Mesenchymal stem cell (in vitro differentiated cells and primary cell): ENCODE measurements around the gene NFASC.

ENCODE experiments used
- DNase-seq: peaks from one replicate; pipeline ENCODE4 v3.0.0-alpha.2; 2013
- H2AFZ ChIP-seq: one replicate; pipeline ENCODE4 v1.6.1; 2013; ENCODE audit warnings: low read depth, mild to moderate bottlenecking, control low read depth, inconsistent platforms, low read length, moderate library complexity
- H2AK5ac ChIP-seq: 2 replicates; pipeline ENCODE4 v1.6.1; 2013; ENCODE audit warnings: low read length, moderate library complexity, mild to moderate bottlenecking, inconsistent platforms; ENCODE audit not compliant: severe bottlenecking
- H2BK120ac ChIP-seq: one replicate; pipeline ENCODE4 v1.6.1; 2013; ENCODE audit warnings: low read depth, mild to moderate bottlenecking, inconsistent platforms, low read length, moderate library complexity
- H2BK12ac ChIP-seq, 2 experiments: one replicate each; pipeline ENCODE4 v1.6.1; 2013; ENCODE audit warnings: inconsistent platforms in 2 of 2, low read length in 2 of 2, mild to moderate bottlenecking in 2 of 2, moderate library complexity in 2 of 2, control low read depth in 1 of 2
- H2BK15ac ChIP-seq: one replicate; pipeline ENCODE4 v1.6.1; 2013; ENCODE audit warnings: mild to moderate bottlenecking, low read depth, inconsistent platforms; ENCODE audit not compliant: poor library complexity, severe bottlenecking
- H2BK5ac ChIP-seq: 2 replicates; pipeline ENCODE4 v1.6.1; 2013; ENCODE audit warnings: low read depth, mild to moderate bottlenecking, low read length, control low read depth, inconsistent platforms; ENCODE audit not compliant: poor library complexity, severe bottlenecking
- H3K14ac ChIP-seq, 2 experiments: one replicate each; pipeline ENCODE4 v1.6.1; 2013; ENCODE audit warnings: inconsistent platforms in 2 of 2, low read length in 2 of 2, control low read depth in 1 of 2, mild to moderate bottlenecking in 1 of 2, moderate library complexity in 1 of 2
- H3K18ac ChIP-seq, 2 experiments: one replicate each; pipeline ENCODE4 v1.6.1; 2013; ENCODE audit warnings: inconsistent platforms in 2 of 2, low read length in 2 of 2, control low read depth in 1 of 2, low read depth in 1 of 2, mild to moderate bottlenecking in 1 of 2
- H3K23ac ChIP-seq, 2 experiments: one replicate each; pipeline ENCODE4 v1.6.1; 2013; ENCODE audit warnings: inconsistent platforms in 2 of 2, low read length in 2 of 2, mild to moderate bottlenecking in 2 of 2, moderate library complexity in 2 of 2, control low read depth in 1 of 2
- H3K27ac ChIP-seq: 2 replicates; pipeline ENCODE4 v1.5.1; 2013; ENCODE audit warnings: mild to moderate bottlenecking, moderate library complexity, low read length, control low read depth, inconsistent platforms; ENCODE audit not compliant: poor library complexity, severe bottlenecking
- H3K27me3 ChIP-seq, 2 experiments: 2 replicates each; pipeline versions ENCODE4 v1.6.1 to v1.7.0; 2013; ENCODE audit warnings: low read length in 2 of 2, mild to moderate bottlenecking in 2 of 2, moderate library complexity in 2 of 2, control low read depth in 1 of 2, inconsistent platforms in 1 of 2; ENCODE audit not compliant: control insufficient read depth in 1 of 2, insufficient read depth in 1 of 2
- H3K36me3 ChIP-seq, 2 experiments: 2 replicates each; pipeline versions ENCODE4 v1.6.1 to v1.7.0; 2013; ENCODE audit warnings: low read length in 2 of 2, control low read depth in 1 of 2, inconsistent platforms in 1 of 2, low read depth in 1 of 2, mild to moderate bottlenecking in 1 of 2; ENCODE audit not compliant: insufficient read depth in 2 of 2, control insufficient read depth in 1 of 2
- H3K4ac ChIP-seq, 2 experiments: one replicate each; pipeline ENCODE4 v1.6.1; 2013; ENCODE audit warnings: inconsistent platforms in 2 of 2, low read length in 2 of 2, mild to moderate bottlenecking in 2 of 2, moderate library complexity in 2 of 2, control low read depth in 1 of 2, low read depth in 1 of 2
- H3K4me1 ChIP-seq: 2 replicates; pipeline ENCODE4 v1.6.1; 2013; ENCODE audit warnings: low read depth, low read length, control low read depth; ENCODE audit not compliant: control insufficient read depth, insufficient read depth
- H3K4me2 ChIP-seq: 2 replicates; pipeline ENCODE4 v1.6.1; 2013; ENCODE audit warnings: low read length, mild to moderate bottlenecking, inconsistent platforms; ENCODE audit not compliant: poor library complexity, severe bottlenecking
- H3K4me3 ChIP-seq, 2 experiments: 2 replicates each; pipeline versions ENCODE4 v1.5.1 to v1.7.0; 2013; ENCODE audit warnings: low read length in 2 of 2, mild to moderate bottlenecking in 2 of 2, control low read depth in 1 of 2, low read depth in 1 of 2; ENCODE audit not compliant: insufficient read depth in 1 of 2
- H3K79me1 ChIP-seq: replicated peaks from 2 replicates; pipeline ENCODE4 v1.6.1; 2013; ENCODE audit warnings: mild to moderate bottlenecking, control low read depth, low read length, inconsistent platforms; ENCODE audit not compliant: poor library complexity, severe bottlenecking
- H3K9ac ChIP-seq: 2 replicates; pipeline ENCODE4 v1.7.0; 2013; ENCODE audit warnings: mild to moderate bottlenecking, low read length, moderate library complexity
- H3K9me3 ChIP-seq: 2 replicates; pipeline ENCODE4 v1.7.0; 2013; ENCODE audit warnings: mild to moderate bottlenecking, low read length; ENCODE audit not compliant: control insufficient read depth
- H4K8ac ChIP-seq: one replicate; pipeline ENCODE4 v1.6.1; 2013; ENCODE audit warnings: inconsistent platforms, mild to moderate bottlenecking, low read length, moderate library complexity
- H4K91ac ChIP-seq: one replicate; pipeline ENCODE4 v1.6.1; 2013; ENCODE audit warnings: mild to moderate bottlenecking, low read length, inconsistent platforms
- WGBS: methylation state at CpG from one replicate; pipeline ENCODE4 v1.1.7; 2013; ENCODE audit warnings: mixed read lengths; 5-methylcytosine and 5-hydroxymethylcytosine counted together

The NFASC gene

GRCh38 chr1:204994086-204994862 lies 123.6 kb downstream of the NFASC start:
- Histone ChIP-seq H3K27ac (no peak overlapping the region), H3K9me3 (no peaks in the 10 kb centered on the region), H2BK120ac (no peak overlapping the region), H4K8ac (no peak overlapping the region), H3K36me3 (peaks cover 0 to 46% of the 10 kb centered on the region in 2 experiments), H2BK15ac (no peak overlapping the region), H2BK5ac (no peak overlapping the region), H3K23ac (no peak overlapping the region), H3K4ac (no peak overlapping the region), H2BK12ac (no peak overlapping the region), H3K14ac (no peak overlapping the region), H3K4me1 (peaks cover 15% of the 10 kb centered on the region), H3K18ac (no peak overlapping the region), H3K9ac (no peak overlapping the region), H2AK5ac (no peak overlapping the region), H4K91ac (no peak overlapping the region), H3K27me3 (peaks cover 0 to 42% of the 10 kb centered on the region in 2 experiments), H3K4me2 (no peak overlapping the region), H2AFZ (no peak overlapping the region), H3K79me1 (no peaks in the 10 kb centered on the region), H3K4me3 (no peak overlapping the region)
- 95% methylated on average over 10 of the region's 10 CpGs for WGBS
- no peak for DNase-seq

GRCh38 chr1:204996981-204997380 lies 126.3 kb downstream of the NFASC start:
- H3K4me1 ChIP-seq: peaks cover 3% of the 10 kb centered on the region
- H2BK12ac ChIP-seq: no peak overlapping the region
- H4K91ac ChIP-seq: peak overlapping the region; percentile 12
- H2AK5ac ChIP-seq: no peak overlapping the region
- H3K4ac ChIP-seq: no peak overlapping the region
- no peak overlapping the region for H2BK15ac ChIP-seq
- H2AFZ ChIP-seq: no peak overlapping the region
- no peak overlapping the region for H3K23ac ChIP-seq
- no peak overlapping the region for H2BK5ac ChIP-seq
- no peak overlapping the region for H3K4me3 ChIP-seq
- no peak overlapping the region for H4K8ac ChIP-seq
- peaks cover 0 to 47% of the 10 kb centered on the region in 2 experiments for H3K27me3 ChIP-seq
- H3K4me2 ChIP-seq: no peak overlapping the region
- H3K14ac ChIP-seq: no peak overlapping the region
- no peaks in the 10 kb centered on the region for H3K79me1 ChIP-seq
- peaks cover 0 to 48% of the 10 kb centered on the region in 2 experiments for H3K36me3 ChIP-seq
- no peak for DNase-seq
- no peak overlapping the region for H3K9ac ChIP-seq
- no peak overlapping the region for H3K18ac ChIP-seq
- WGBS: 93% methylated on average over 22 of the region's 22 CpGs
- H3K27ac ChIP-seq: no peak overlapping the region
- H2BK120ac ChIP-seq: no peak overlapping the region
- no peaks in the 10 kb centered on the region for H3K9me3 ChIP-seq

DNA sequence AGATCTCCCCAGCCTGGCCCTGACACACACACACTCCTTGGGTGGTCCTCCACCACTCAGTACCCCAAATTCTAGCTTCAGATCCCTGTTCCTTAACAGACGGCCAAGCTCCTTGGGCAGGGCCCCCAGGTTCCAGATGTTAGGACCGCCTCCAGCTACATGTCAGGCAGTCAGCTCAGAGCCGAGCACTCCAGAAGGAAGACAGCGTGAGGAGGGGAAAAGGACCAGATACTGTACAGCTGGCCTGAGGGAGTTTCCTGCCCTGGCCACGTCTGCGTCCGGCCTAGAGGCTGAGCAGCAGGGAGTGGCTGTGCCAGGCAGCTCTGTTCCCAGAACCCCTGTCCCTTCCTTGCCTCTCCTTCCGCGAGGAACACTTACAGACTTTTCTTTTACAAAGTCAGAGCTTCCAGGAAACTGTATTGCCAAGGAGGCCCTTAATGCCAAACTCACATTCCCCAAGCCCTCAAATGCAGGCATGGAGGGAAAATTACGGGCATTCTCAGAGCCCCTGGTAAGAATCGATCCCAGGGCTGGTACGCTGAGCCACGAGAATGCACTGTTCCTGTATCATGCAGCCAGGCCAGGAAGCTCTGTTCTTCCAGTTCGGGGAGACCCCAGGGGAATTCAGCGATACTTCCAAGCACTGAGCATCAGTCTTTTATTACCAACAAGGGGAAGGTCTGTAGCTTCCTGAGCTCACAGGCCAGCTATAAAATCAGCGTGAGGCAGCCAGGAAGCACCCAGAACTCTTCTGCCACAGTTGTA lies 127.1 kb downstream of the NFASC start:
- no peak overlapping the region for H2BK5ac ChIP-seq
- no peak overlapping the region for H3K27ac ChIP-seq
- peaks cover 0 to 47% of the 10 kb centered on the region in 2 experiments for H3K36me3 ChIP-seq
- no peaks in the 10 kb centered on the region for H3K9me3 ChIP-seq
- H3K27me3 ChIP-seq: peaks cover 0 to 43% of the 10 kb centered on the region in 2 experiments
- H3K18ac ChIP-seq: no peak overlapping the region
- no peak overlapping the region for H3K4me2 ChIP-seq
- H3K79me1 ChIP-seq: no peaks in the 10 kb centered on the region
- no peak overlapping the region for H4K91ac ChIP-seq
- no peak overlapping the region for H4K8ac ChIP-seq
- no peak overlapping the region for H3K23ac ChIP-seq
- H3K4me3 ChIP-seq: no peak overlapping the region
- no peak overlapping the region for H2AK5ac ChIP-seq
- no peak for DNase-seq
- no peak overlapping the region for H2BK15ac ChIP-seq
- H3K4me1 ChIP-seq: peaks cover 3% of the 10 kb centered on the region
- no peak overlapping the region for H2BK12ac ChIP-seq
- H2AFZ ChIP-seq: no peak overlapping the region
- WGBS: 54% methylated on average over 16 of the region's 16 CpGs
- no peak overlapping the region for H2BK120ac ChIP-seq
- no peak overlapping the region for H3K4ac ChIP-seq
- H3K9ac ChIP-seq: peak overlapping the region; percentile 33
- no peak overlapping the region for H3K14ac ChIP-seq

- Histone ChIP-seq H3K9me3 (no peaks in the 10 kb centered on the region), H3K27me3 (peaks cover 0 to 65% of the 10 kb centered on the region in 2 experiments), H3K27ac (no peak overlapping the region), H3K4me3 (no peak overlapping the region), H3K79me1 (no peaks in the 10 kb centered on the region), H2BK15ac (no peak overlapping the region), H3K23ac (no peak overlapping the region), H4K91ac (no peak overlapping the region), H2BK12ac (no peak overlapping the region), H3K14ac (no peak overlapping the region), H3K4ac (no peak overlapping the region), H2BK120ac (no peak overlapping the region), H2BK5ac (no peak overlapping the region), H2AK5ac (no peak overlapping the region), H2AFZ (no peak overlapping the region), H3K4me1 (peaks cover 3% of the 10 kb centered on the region), H3K36me3 (peaks cover 0 to 48% of the 10 kb centered on the region in 2 experiments), H3K18ac (no peak overlapping the region), H3K9ac (no peak overlapping the region), H4K8ac (no peak overlapping the region), H3K4me2 (no peak overlapping the region)
- WGBS: 96% methylated on average over 14 of the region's 14 CpGs
- no peak for DNase-seq
Observed at GRCh38 chr1:205001162-205001561, 130.5 kb downstream of the NFASC start.
